H1 (cell line): ENCODE measurements around the gene NAA38. TPM values are rescaled to one million over a fixed set of nuclear protein-coding genes. Genes with fewer than 3 reads are reported as not detected.

Experiments used
- CTCF ChIA-PET: fragments of 300-600 bp; sonication (Branson Sonifier 250); formaldehyde crosslinking; loops from one replicate; lab custom pipeline; 2021; ENCODE audit not compliant: partially characterized antibody; lab: Charles Lee
- POLR2A ChIA-PET: fragments of 300-600 bp; sonication (Branson Sonifier 250); formaldehyde crosslinking; loops from one replicate; lab custom pipeline; 2021; ENCODE audit warnings: inconsistent platforms; ENCODE audit not compliant: partially characterized antibody; lab: Charles Lee
- DNase-seq, 2 experiments: peaks; one replicate each; pipeline versions ENCODE4 v3.0.0 to v3.0.0-alpha.2; 2010 to 2022; ENCODE audit warnings: low spot score in 2 of 2, low read depth in 1 of 2, mixed read lengths in 1 of 2
- FAIRE-seq: peaks from 2 replicates; lab custom pipeline; 2011; peaks lifted over from hg19 to GRCh38; lab: Jason Lieb, UNC
- H2AFZ ChIP-seq: 2 replicates; pipeline ENCODE4 v1.8.1; 2012; ENCODE audit warnings: low read length, inconsistent platforms
- H2AK5ac ChIP-seq: 2 replicates; pipeline ENCODE4 v1.6.1; 2013; ENCODE audit warnings: low read depth, low read length
- H2BK120ac ChIP-seq: replicated peaks from 2 replicates; pipeline ENCODE3; 2013; ENCODE audit warnings: low read depth, low read length, inconsistent platforms
- H2BK12ac ChIP-seq: 2 replicates; pipeline ENCODE4 v1.6.1; 2013; ENCODE audit warnings: low read depth, low read length
- H2BK15ac ChIP-seq: 2 replicates; pipeline ENCODE4 v1.6.1; 2013; ENCODE audit warnings: low read length
- H2BK20ac ChIP-seq: 2 replicates; pipeline ENCODE4 v1.6.1; 2013; ENCODE audit warnings: low read length
- H2BK5ac ChIP-seq: 2 replicates; pipeline ENCODE4 v1.6.1; 2013; ENCODE audit warnings: low read depth, low read length
- H3K14ac ChIP-seq: 2 replicates; pipeline ENCODE4 v1.6.1; 2013; ENCODE audit warnings: inconsistent platforms; ENCODE audit not compliant: insufficient read length
- H3K18ac ChIP-seq: 2 replicates; pipeline ENCODE4 v1.6.1; 2013; ENCODE audit warnings: low read length; ENCODE audit errors: extremely low read depth
- H3K23ac ChIP-seq: 2 replicates; pipeline ENCODE4 v1.6.1; 2013; ENCODE audit warnings: inconsistent platforms; ENCODE audit not compliant: insufficient read length
- H3K23me2 ChIP-seq: 2 replicates; pipeline ENCODE4 v1.6.1; 2013; ENCODE audit warnings: low read depth, low read length
- H3K27ac ChIP-seq: 2 replicates; pipeline ENCODE4 v1.6.1; 2011; ENCODE audit warnings: low read depth, low read length, inconsistent platforms
- H3K27me3 ChIP-seq, 4 experiments: replicated peaks in 1 of 4; 1 replicate in 1 of 4; 2 replicates in 3 of 4; pipeline versions ENCODE4 v1.6.1 to v1.8.1; 2011 to 2013; ENCODE audit warnings: low read length in 3 of 4, mild to moderate bottlenecking in 3 of 4, inconsistent platforms in 2 of 4, mixed read lengths in 2 of 4, moderate library complexity in 1 of 4; ENCODE audit not compliant: control insufficient read depth in 3 of 4, insufficient read depth in 3 of 4; ENCODE audit errors: extremely low read depth in 1 of 4
- H3K36me3 ChIP-seq, 4 experiments: 2 replicates each; pipeline versions ENCODE4 v1.6.1 to v1.8.1; 2011 to 2013; ENCODE audit warnings: mild to moderate bottlenecking in 4 of 4, low read length in 3 of 4, moderate library complexity in 2 of 4, control low read depth in 1 of 4, inconsistent platforms in 1 of 4; ENCODE audit not compliant: insufficient read depth in 4 of 4, control insufficient read depth in 2 of 4
- H3K4ac ChIP-seq: replicated peaks from 2 replicates; pipeline ENCODE3; 2013; ENCODE audit warnings: low read length, low read depth, mixed read lengths, inconsistent platforms; ENCODE audit not compliant: insufficient read length
- H3K4me1 ChIP-seq, 4 experiments: replicated peaks in 1 of 4; 1 replicate in 1 of 4; 2 replicates in 3 of 4; pipeline versions ENCODE4 v1.6.1 to v1.8.1; 2011 to 2013; ENCODE audit warnings: low read length in 3 of 4, inconsistent platforms in 2 of 4, mixed read lengths in 1 of 4; ENCODE audit not compliant: insufficient read depth in 4 of 4, control insufficient read depth in 3 of 4
- H3K4me2 ChIP-seq, 2 experiments: 2 replicates each; pipeline versions ENCODE4 v1.6.1 to v1.8.1; 2011 to 2013; ENCODE audit warnings: low read depth in 2 of 2, low read length in 2 of 2, control low read depth in 1 of 2, inconsistent platforms in 1 of 2, mild to moderate bottlenecking in 1 of 2; ENCODE audit not compliant: insufficient read depth in 1 of 2
- H3K4me3 ChIP-seq, 4 experiments: fragments of 200-600, 300-600 bp in 1 of 4; sonication (generic), shearing (Covaris generic), sonication (Bioruptor Twin) in 1 of 4; 2 replicates each; pipeline versions ENCODE4 v1.5.1 to v1.8.1; 2011 to 2016; ENCODE audit warnings: low read length in 4 of 4, low read depth in 3 of 4, control low read depth in 2 of 4, inconsistent platforms in 2 of 4, mild to moderate bottlenecking in 2 of 4, mixed read lengths in 1 of 4, moderate library complexity in 1 of 4; ENCODE audit not compliant: insufficient read depth in 2 of 4; ENCODE audit errors: extremely low read depth in 1 of 4
- H3K56ac ChIP-seq: replicated peaks from 2 replicates; pipeline ENCODE3; 2013; ENCODE audit warnings: low read depth, mild to moderate bottlenecking, mixed read lengths, low read length, inconsistent platforms; ENCODE audit not compliant: insufficient read length
- H3K79me1 ChIP-seq: 2 replicates; pipeline ENCODE4 v1.6.1; 2013; ENCODE audit warnings: low read depth, low read length, control low read depth
- H3K79me2 ChIP-seq, 2 experiments: 2 replicates each; pipeline versions ENCODE4 v1.6.1 to v1.8.1; 2012 to 2013; ENCODE audit warnings: low read length in 2 of 2, mild to moderate bottlenecking in 2 of 2, inconsistent platforms in 1 of 2; ENCODE audit not compliant: insufficient read depth in 2 of 2, control insufficient read depth in 1 of 2
- H3K9ac ChIP-seq, 4 experiments: replicated peaks in 1 of 4; 1 replicate in 1 of 4; 2 replicates in 3 of 4; pipeline versions ENCODE4 v1.6.1 to v1.8.1; 2011 to 2013; ENCODE audit warnings: low read depth in 3 of 4, low read length in 3 of 4, control low read depth in 2 of 4, mild to moderate bottlenecking in 2 of 4, moderate library complexity in 2 of 4, inconsistent platforms in 1 of 4; ENCODE audit errors: extremely low read depth in 1 of 4
- H3K9me3 ChIP-seq, 2 experiments: 2 replicates each; pipeline versions ENCODE4 v1.6.1 to v1.8.1; 2012 to 2013; ENCODE audit warnings: mild to moderate bottlenecking in 2 of 2, moderate library complexity in 2 of 2, control low read depth in 1 of 2, inconsistent platforms in 1 of 2, low read depth in 1 of 2, low read length in 1 of 2, mixed read lengths in 1 of 2; ENCODE audit not compliant: insufficient read depth in 2 of 2
- H4K20me1 ChIP-seq, 2 experiments: replicated peaks in 1 of 2; 2 replicates each; pipeline versions ENCODE3 to v1.8.1; 2011 to 2013; ENCODE audit warnings: inconsistent platforms in 2 of 2, low read length in 2 of 2, mild to moderate bottlenecking in 1 of 2; ENCODE audit not compliant: insufficient read depth in 2 of 2, control insufficient read depth in 1 of 2
- H4K5ac ChIP-seq: 2 replicates; pipeline ENCODE4 v1.6.1; 2013; ENCODE audit warnings: low read length, low read depth, mixed read lengths, inconsistent platforms; ENCODE audit not compliant: insufficient read length
- H4K8ac ChIP-seq: 2 replicates; pipeline ENCODE4 v1.8.0; 2013; ENCODE audit warnings: mild to moderate bottlenecking, moderate library complexity, low read length, inconsistent platforms; ENCODE audit not compliant: insufficient read depth; ENCODE audit errors: extremely low read depth
- H4K91ac ChIP-seq: replicated peaks from 2 replicates; pipeline ENCODE3; 2013; ENCODE audit warnings: low read length, mixed read lengths, inconsistent platforms; ENCODE audit not compliant: insufficient read length
- SUZ12 ChIP-seq: fragments of 200-600 bp; sonication (generic); IDR thresholded peaks from 2 replicates; pipeline ENCODE4 v1.6.1; 2012; ENCODE audit warnings: mild to moderate bottlenecking, inconsistent platforms, low read length, moderate library complexity, mixed read lengths
- WGBS, 2 experiments: shearing (Covaris generic) in 1 of 2; methylation state at CpG; one replicate each; pipeline versions ENCODE4 v1.1.6 to v1.1.7; 2013 to 2015; ENCODE audit warnings: low lambda C conversion rate in 2 of 2, mixed read lengths in 2 of 2, inconsistent platforms in 1 of 2, low coverage in 1 of 2, missing lambda C conversion rate in 1 of 2; ENCODE audit not compliant: insufficient replicate concordance in 2 of 2, insufficient coverage in 1 of 2, insufficient read length in 1 of 2; ENCODE audit errors: extremely low coverage in 1 of 2, missing lambda C conversion rate in 1 of 2; 5-methylcytosine and 5-hydroxymethylcytosine counted together
- polyA plus RNA-seq, 7 experiments: library from polyadenylated mRNA; depleted of rRNA in 3 of 7; stranded (reverse) in 5 of 7; unstranded in 2 of 7; fragments of >200 nt in 5 of 7; fragments of 200-250 nt in 2 of 7; gene quantifications; 1 replicate in 5 of 7; 2 replicates in 1 of 7; 4 replicates in 1 of 7; pipeline versions ENCODE4 v1.2.1 to v1.2.3, GENCODE V29; 2011 to 2013; ENCODE audit warnings: missing spikeins in 2 of 7, mixed read lengths in 2 of 7
- total RNA-seq: library from RNA; stranded (reverse); fragmentation: NEBNext Ultra II Directional; extraction: Animal tissue kit (Norgen Biotek cat#: 25700); gene quantifications from 2 replicates; pipeline ENCODE4 v1.2.1, GENCODE V29; 2021

NAA38 gene
- total and polyA plus RNA-seq, 2 of the 8 experiments (the other 6 are each of a cell fraction or from before 2014, with no cell fraction given) = 30.2 to 109 TPM

- TF ChIP-seq SUZ12 = no peak
- H4K5ac ChIP-seq = no peak overlapping the region
- no peak overlapping the region for H2BK20ac ChIP-seq
- no peaks in the 10 kb centered on the region for H4K20me1 ChIP-seq
- H3K4me3 ChIP-seq = no peak overlapping the region
- H4K91ac ChIP-seq = no peak overlapping the region
- H2BK5ac ChIP-seq = no peak overlapping the region
- 82% methylated on average over 13 of the region's 14 CpGs; no CpG with 5 or more reads in 1 of the 2 experiments for WGBS, 2 experiments
- no peaks in the 10 kb centered on the region for H3K23me2 ChIP-seq
- H2AK5ac ChIP-seq = no peak overlapping the region
- H2BK120ac ChIP-seq = no peak overlapping the region
- no peak overlapping the region for H3K27ac ChIP-seq
- H3K56ac ChIP-seq = no peak overlapping the region
- no peak overlapping the region for H3K23ac ChIP-seq
- no peak overlapping the region for H3K4me2 ChIP-seq
- no peak overlapping the region for H3K18ac ChIP-seq
- H3K79me2 ChIP-seq = no peaks in the 10 kb centered on the region
- no peak overlapping the region for H2BK15ac ChIP-seq
- no peaks in the 10 kb centered on the region for H3K36me3 ChIP-seq
- POLR2A ChIA-PET = interaction anchor here (1.0 kb wide), 1 partner anchor 15 kb away, joined by 3 read pairs; no protein-coding TSS in a partner anchor
- H4K8ac ChIP-seq = no peak overlapping the region
- H3K4me1 ChIP-seq = peaks cover 0 to 7% (median 5%) of the 10 kb centered on the region in 4 experiments; a peak in 5 of 7 replicates
- no peak for FAIRE-seq
- no peak for DNase-seq
- peaks cover 0 to 15% (median 10%) of the 10 kb centered on the region in 4 experiments; a peak in 6 of 7 replicates for H3K27me3 ChIP-seq
- H3K14ac ChIP-seq = no peak overlapping the region
- H3K9ac ChIP-seq = no peak overlapping the region
- H3K4ac ChIP-seq = no peak overlapping the region
- H3K79me1 ChIP-seq = no peaks in the 10 kb centered on the region
- no peaks in the 10 kb centered on the region for H3K9me3 ChIP-seq
- H2AFZ ChIP-seq = no peak overlapping the region
- CTCF ChIA-PET = interaction anchor here (0.6 to 8.9 kb wide), 19 partner anchors 9 to 166 kb away, joined by 3 to 71 read pairs (median 4); partner anchors contain the start of gene KDM6B
- no peak overlapping the region for H2BK12ac ChIP-seq
Observed at GRCh38 chr17:7822126-7822525, 35.2 kb downstream of the NAA38 start.
